ENCODE measurements around the gene SLC25A21. TPM values are rescaled to one million over a fixed set of nuclear protein-coding genes. Genes with fewer than 3 reads are reported as not detected.

The SLC25A21 gene
- total and polyA plus RNA-seq, 9 donors = 0.57 to 1.6 (median 1.1) TPM; not detected in 1

DNA sequence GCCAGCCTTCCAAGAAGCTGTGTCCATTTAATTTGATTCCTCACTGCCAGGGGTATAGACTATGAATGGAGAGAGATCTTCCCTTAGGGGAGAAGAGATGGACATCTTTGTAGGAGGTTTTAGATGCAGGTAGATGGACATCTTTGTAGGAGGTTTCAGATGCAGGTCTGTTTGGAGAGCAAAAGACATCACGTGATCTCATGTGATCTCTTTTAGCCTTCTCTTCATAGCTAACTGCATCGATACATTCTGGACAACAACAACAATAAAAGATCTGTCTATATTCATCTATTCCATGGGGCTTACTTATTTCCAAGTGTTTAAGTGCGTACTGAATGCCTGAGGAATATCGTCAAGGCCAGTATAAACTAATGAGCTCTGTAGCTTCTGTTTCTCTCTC is 347.6 kb downstream of the SLC25A21 start:
- no peaks in the 10 kb centered on the region for H3K4me1 ChIP-seq (ENCODE audit: insufficient read depth)
- DNase-seq = no peak
- H3K9me3 ChIP-seq = no peaks in the 10 kb centered on the region
- no peak for TF ChIP-seq CTCF (IDR thresholded peaks at IDR 0.05)
- no peak for TF ChIP-seq EP300 (IDR thresholded peaks at IDR 0.05)
- no peak for TF ChIP-seq POLR2A (IDR thresholded peaks at IDR 0.05)
- 88 to 95% (median 93%) methylated on average over 4 of the region's 4 CpGs for WGBS, 3 donors
- H3K4me3 ChIP-seq = no peak overlapping the region
- H3K27ac ChIP-seq = no peak overlapping the region
- H3K27me3 ChIP-seq = no peaks in the 10 kb centered on the region
- no peaks in the 10 kb centered on the region for H3K36me3 ChIP-seq
- intact Hi-C loops (cut with DNase I) = no loop called here

DNA sequence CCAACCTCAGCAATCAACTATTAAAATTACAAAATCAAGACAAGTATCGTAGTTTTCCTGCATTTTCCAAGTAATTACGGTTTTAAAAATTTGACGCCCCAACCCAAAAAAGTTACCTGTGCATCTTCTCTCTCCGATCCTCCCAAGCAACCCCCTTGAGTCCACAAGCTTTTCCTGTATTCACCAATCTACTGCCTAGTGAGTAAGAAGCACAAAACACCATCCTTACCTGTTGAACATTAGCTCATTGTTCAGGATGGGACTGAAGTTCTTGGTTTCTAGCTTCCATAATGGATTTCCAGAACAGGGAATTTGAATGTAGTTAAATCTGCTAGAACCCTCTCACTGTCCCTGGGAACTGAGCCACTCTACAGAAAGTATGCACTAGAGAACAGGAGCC is 348.8 kb downstream of the SLC25A21 start:
- Histone ChIP-seq H3K27me3 (no peaks in the 10 kb centered on the region), H3K4me1 (ENCODE audit: insufficient read depth) (no peaks in the 10 kb centered on the region), H3K27ac (no peak overlapping the region), H3K9me3 (no peaks in the 10 kb centered on the region), H3K4me3 (no peak overlapping the region), H3K36me3 (no peaks in the 10 kb centered on the region)
- TF ChIP-seq POLR2A (IDR thresholded peaks at IDR 0.05) (no peak), CTCF (IDR thresholded peaks at IDR 0.05) (no peak), EP300 (IDR thresholded peaks at IDR 0.05) (no peak)
- WGBS, 3 donors = 72 to 73% (median 72%) methylated on average over 4 of the region's 4 CpGs
- DNase-seq = no peak
- intact Hi-C loops (cut with DNase I) = no loop called here

DNA sequence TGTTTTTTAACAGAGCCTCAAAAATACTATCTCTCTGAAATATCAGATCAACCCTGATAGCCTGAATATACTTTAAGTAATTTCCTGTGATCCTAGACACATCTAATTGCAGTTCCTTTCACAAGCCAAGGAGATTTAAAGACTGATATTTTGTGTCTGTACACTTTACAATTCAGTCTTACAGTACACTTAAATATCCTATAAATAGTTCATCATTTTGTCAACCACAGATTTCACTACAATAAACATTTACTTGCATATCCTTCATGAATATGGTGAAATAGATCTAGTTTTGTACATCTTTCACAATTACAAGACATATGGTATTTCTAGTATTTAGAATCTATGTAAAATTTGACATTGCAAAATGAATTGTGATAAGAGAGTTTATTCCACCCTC is 349.7 kb downstream of the SLC25A21 start:
- no peaks in the 10 kb centered on the region for H3K36me3 ChIP-seq
- DNase-seq = no peak
- H3K9me3 ChIP-seq = no peaks in the 10 kb centered on the region
- no peak overlapping the region for H3K4me3 ChIP-seq
- H3K27ac ChIP-seq = no peak overlapping the region
- no peaks in the 10 kb centered on the region for H3K4me1 ChIP-seq (ENCODE audit: insufficient read depth)
- intact Hi-C loops (cut with DNase I) = no loop called here
- TF ChIP-seq EP300 (IDR thresholded peaks at IDR 0.05) = no peak
- TF ChIP-seq POLR2A (IDR thresholded peaks at IDR 0.05) = no peak
- no peak for TF ChIP-seq CTCF (IDR thresholded peaks at IDR 0.05)
- no peaks in the 10 kb centered on the region for H3K27me3 ChIP-seq

DNA sequence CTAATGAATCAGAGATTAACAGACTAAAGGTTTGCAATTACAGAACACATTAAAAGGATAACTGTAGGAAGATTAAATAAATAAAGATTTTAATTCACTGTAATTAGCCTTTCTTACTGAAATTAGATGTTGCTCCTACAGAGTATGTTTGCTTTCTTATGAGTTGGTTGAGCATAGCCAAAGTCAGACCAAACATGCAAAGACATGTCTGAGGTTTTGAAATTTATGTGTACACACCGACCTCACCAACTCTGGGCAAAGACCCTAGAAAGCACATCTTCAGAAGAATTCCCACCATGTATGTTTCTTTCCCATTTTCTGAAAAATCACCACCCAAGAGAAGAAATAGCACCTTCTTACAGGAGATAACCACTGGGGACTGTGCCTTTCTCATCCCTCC is 351.5 kb downstream of the SLC25A21 start:
- Histone ChIP-seq H3K4me1 (ENCODE audit: insufficient read depth) (no peaks in the 10 kb centered on the region), H3K27ac (no peak overlapping the region), H3K9me3 (no peaks in the 10 kb centered on the region), H3K27me3 (no peaks in the 10 kb centered on the region), H3K36me3 (no peaks in the 10 kb centered on the region), H3K4me3 (no peak overlapping the region)
- no peak for TF ChIP-seq POLR2A (IDR thresholded peaks at IDR 0.05)
- TF ChIP-seq CTCF (IDR thresholded peaks at IDR 0.05) = no peak
- TF ChIP-seq EP300 (IDR thresholded peaks at IDR 0.05) = no peak
- intact Hi-C loops (cut with DNase I) = no loop called here
- 62 to 86% (median 72%) methylated on average over 1 of the region's 1 CpG for WGBS, 3 donors
- no peak for DNase-seq

Data from ovary (tissue), 9 donors.